Measurements from ENCODE around the gene MAP2K7.
A peak's percentile ranks its signal among the peaks of the same experiment; 100 is the strongest.

The MAP2K7 gene

GRCh38 chr19:7864690-7865074, 39.0 kb upstream of the MAP2K7 start:
- no peak for TF ChIP-seq ZFX (IDR thresholded peaks at IDR 0.05)
- no peak for TF ChIP-seq CTCF (conservative IDR thresholded peaks at IDR 0.05)
- no peak overlapping the region for H3K27ac ChIP-seq

GRCh38 chr19:7865262-7865911, 38.3 kb upstream of the MAP2K7 start:
- TF ChIP-seq ZFX (IDR thresholded peaks at IDR 0.05) (no peak), CTCF (conservative IDR thresholded peaks at IDR 0.05) (no peak)
- H3K27ac ChIP-seq: no peak overlapping the region

- TF ChIP-seq CTCF (conservative IDR thresholded peaks at IDR 0.05) (no peak), ZFX (IDR thresholded peaks at IDR 0.05) (no peak)
- H3K27ac ChIP-seq: no peak overlapping the region
Observed at GRCh38 chr19:7866399-7867091, 37.1 kb upstream of the MAP2K7 start.

- no peak overlapping the region for H3K27ac ChIP-seq
Observed at GRCh38 chr19:7867092-7867844, 36.4 kb upstream of the MAP2K7 start.

GRCh38 chr19:7868326-7868670, 35.4 kb upstream of the MAP2K7 start:
- peak overlapping the region; percentile 65 for H3K27ac ChIP-seq
- TF ChIP-seq ZFX (IDR thresholded peaks at IDR 0.05) (no peak), CTCF (conservative IDR thresholded peaks at IDR 0.05) (no peak)

More at GRCh38 chr19:7867092-7867844, 36.4 kb upstream of the MAP2K7 start:
- TF ChIP-seq ZFX (IDR thresholded peaks at IDR 0.05) (no peak), CTCF (conservative IDR thresholded peaks at IDR 0.05) (no peak)

- TF ChIP-seq CTCF (conservative IDR thresholded peaks at IDR 0.05) (peak; percentile 88), ZFX (IDR thresholded peaks at IDR 0.05) (no peak)
- peak overlapping the region; percentile 65 for H3K27ac ChIP-seq
Observed at GRCh38 chr19:7868671-7869452, 34.8 kb upstream of the MAP2K7 start.
